ENCODE results near the gene ZNF8.
"Not testable (repeated sequence)": the region's sequence is repeated elsewhere in the genome, so short reads cannot be mapped to it uniquely, and the experiment has no call there.

ZNF8 gene

DNA sequence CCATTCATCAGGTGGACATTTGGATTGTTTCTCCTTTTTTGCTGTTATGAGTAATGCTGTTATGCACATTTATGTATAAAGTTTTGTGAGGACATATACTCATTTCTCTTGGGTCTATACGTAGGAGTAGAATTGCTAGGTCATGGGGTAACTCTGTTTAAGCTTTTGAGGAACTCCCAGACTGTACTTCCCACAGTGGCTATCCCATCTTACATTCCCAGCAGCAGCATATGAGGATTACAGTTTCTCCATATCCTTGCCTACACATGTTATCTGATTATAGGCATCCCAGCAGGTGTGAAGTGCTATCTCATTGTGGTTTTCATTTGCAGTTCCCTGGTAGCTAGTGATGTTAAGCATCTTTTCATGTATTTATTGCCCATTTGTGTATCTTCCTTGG is 53.9 kb downstream of the ZNF8 start:
- in situ Hi-C loops (cut with MboI; ENCODE audit: low sequenced_read_pairs) = no loop called here

DNA sequence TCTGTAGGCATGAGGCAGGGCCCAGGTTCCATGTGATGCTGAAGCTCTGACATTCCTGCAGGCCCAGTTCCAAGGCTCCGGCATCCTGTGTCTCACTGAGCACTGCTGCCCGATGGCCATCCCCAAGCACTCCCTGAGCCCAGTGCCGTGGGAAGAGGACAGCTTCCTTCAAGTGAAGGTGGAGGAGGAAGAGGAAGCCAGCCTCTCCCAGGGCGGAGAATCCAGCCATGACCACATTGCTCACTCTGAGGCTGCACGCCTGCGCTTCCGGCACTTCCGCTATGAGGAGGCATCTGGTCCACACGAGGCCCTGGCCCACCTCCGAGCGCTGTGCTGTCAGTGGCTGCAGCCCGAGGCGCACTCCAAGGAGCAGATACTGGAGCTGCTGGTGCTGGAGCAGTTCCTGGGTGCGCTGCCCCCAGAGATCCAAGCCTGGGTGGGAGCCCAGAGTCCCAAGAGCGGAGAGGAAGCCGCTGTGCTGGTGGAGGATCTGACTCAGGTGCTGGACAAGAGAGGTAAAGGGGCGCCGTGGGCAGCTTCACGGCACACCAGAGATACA is 56.0 kb downstream of the ZNF8 start:
- H3K9me3 ChIP-seq = no peaks in the 10 kb centered on the region
- H3K4me3 ChIP-seq = no peak overlapping the region
- H3K4me1 ChIP-seq = no peaks in the 10 kb centered on the region
- H3K27me3 ChIP-seq (ENCODE audit: low read depth) = no peaks in the 10 kb centered on the region
- no peak for DNase-seq (ENCODE audit: low spot score in 2 of 2)
- in situ Hi-C loops (cut with MboI; ENCODE audit: low sequenced_read_pairs) = no loop called here
- peaks cover 12% of the 10 kb centered on the region for H3K36me3 ChIP-seq (replicated peaks)

More for the DNA sequence above, 53.9 kb downstream of the ZNF8 start:
- Histone ChIP-seq H3K9me3 (no peaks in the 10 kb centered on the region), H3K36me3 (replicated peaks) (no peaks in the 10 kb centered on the region), H3K4me1 (peaks cover 6% of the 10 kb centered on the region; the same call in 1 of the 2 replicates), H3K4me3 (no peak overlapping the region), H3K27me3 (ENCODE audit: low read depth) (no peaks in the 10 kb centered on the region)
- DNase-seq (ENCODE audit: low spot score in 2 of 2) = no peak

DNA sequence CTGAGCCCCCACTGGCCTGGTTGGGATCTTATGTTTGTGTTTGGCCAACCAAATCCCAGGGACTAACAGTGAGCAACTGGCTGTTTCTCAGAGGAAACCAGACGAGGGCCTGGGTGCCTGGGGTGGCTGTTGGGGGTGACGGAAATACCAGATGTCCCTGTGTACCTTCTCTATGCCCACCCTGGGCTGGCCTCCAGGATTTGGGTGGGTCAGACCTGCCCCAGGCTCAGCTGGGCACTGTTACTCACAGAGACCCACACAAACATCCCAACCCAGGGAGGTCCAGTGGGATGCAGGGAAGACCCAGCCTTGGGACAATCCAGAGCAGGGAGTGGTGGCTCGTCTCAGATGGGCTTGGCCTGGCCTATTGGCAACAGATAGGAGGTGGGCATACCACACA is 56.9 kb downstream of the ZNF8 start:
- Histone ChIP-seq H3K27me3 (ENCODE audit: low read depth) (no peaks in the 10 kb centered on the region), H3K4me1 (no peaks in the 10 kb centered on the region), H3K36me3 (replicated peaks) (peaks cover 12% of the 10 kb centered on the region), H3K4me3 (no peak overlapping the region), H3K9me3 (no peaks in the 10 kb centered on the region)
- DNase-seq (ENCODE audit: low spot score in 2 of 2) = no peak
- in situ Hi-C loops (cut with MboI; ENCODE audit: low sequenced_read_pairs) = no loop called here

DNA sequence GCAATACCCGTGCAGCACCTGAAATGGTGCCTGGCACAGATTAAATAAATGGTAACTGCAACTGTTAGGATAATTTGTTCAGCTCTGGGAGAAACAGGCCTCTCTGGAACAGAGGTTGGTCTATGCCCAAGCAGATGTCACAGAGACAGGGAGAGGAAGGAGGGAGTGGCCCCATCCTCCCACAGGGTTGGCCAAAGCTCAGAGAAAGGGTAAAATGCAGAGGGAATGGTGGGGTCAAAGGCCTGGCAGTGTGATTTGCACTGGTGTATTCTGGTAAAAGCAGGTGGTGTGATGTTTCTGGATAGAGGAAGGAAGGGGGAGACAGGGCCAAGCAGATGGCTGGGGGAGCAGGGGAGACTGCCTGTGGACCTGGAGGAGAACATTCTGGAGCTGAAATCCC is 57.5 kb downstream of the ZNF8 start:
- Histone ChIP-seq H3K27me3 (ENCODE audit: low read depth) (no peaks in the 10 kb centered on the region), H3K4me3 (no peak overlapping the region), H3K9me3 (no peaks in the 10 kb centered on the region), H3K4me1 (no peaks in the 10 kb centered on the region), H3K36me3 (replicated peaks) (peaks cover 12% of the 10 kb centered on the region)
- no peak for DNase-seq (ENCODE audit: low spot score in 2 of 2)
- in situ Hi-C loops (cut with MboI; ENCODE audit: low sequenced_read_pairs) = no loop called here

DNA sequence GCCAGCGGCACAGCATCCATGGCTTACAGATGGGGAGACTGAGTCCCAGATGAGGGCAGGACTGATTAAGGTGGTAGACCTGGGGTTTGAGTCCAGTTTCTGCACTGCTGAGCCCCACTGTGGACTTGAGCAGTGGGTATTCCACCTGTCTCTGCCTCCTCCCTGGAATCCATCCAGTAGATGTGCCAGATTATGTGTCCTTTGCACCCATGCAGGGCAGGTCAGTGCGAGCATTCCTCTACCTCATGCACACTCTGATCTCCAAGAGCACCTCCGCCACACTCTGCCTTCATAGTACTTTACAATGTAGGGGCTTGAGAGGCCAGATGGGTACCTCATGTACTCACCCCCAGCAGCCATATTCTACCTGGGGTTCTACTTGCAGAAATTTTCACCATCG is 58.1 kb downstream of the ZNF8 start:
- in situ Hi-C loops (cut with MboI; ENCODE audit: low sequenced_read_pairs) = no loop called here
- H3K4me1 ChIP-seq = no peaks in the 10 kb centered on the region
- H3K9me3 ChIP-seq = no peaks in the 10 kb centered on the region
- no peaks in the 10 kb centered on the region for H3K27me3 ChIP-seq (ENCODE audit: low read depth)
- no peak for DNase-seq (ENCODE audit: low spot score in 2 of 2)
- peaks cover 12% of the 10 kb centered on the region for H3K36me3 ChIP-seq (replicated peaks)
- no peak overlapping the region for H3K4me3 ChIP-seq

DNA sequence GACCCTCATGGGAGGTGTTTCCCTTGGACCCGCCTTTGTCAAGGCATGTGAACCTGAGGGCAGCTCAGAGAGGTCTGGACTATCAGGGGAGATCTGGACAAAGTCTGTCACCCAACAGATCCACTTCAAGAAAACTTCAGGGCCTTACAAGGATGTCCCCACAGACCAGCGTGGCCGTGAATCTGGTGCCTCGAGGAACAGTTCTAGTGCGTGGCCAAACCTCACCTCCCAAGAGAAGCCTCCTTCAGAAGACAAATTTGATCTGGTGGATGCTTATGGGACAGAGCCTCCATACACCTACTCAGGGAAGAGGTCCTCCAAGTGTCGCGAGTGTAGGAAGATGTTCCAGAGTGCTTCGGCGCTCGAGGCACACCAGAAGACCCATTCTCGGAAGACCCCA is 59.6 kb downstream of the ZNF8 start:
- Histone ChIP-seq H3K4me3 (no peak overlapping the region), H3K36me3 (replicated peaks) (peaks cover 12% of the 10 kb centered on the region), H3K9me3 (no peaks in the 10 kb centered on the region), H3K4me1 (no peaks in the 10 kb centered on the region), H3K27me3 (ENCODE audit: low read depth) (no peaks in the 10 kb centered on the region)
- DNase-seq (ENCODE audit: low spot score in 2 of 2) = no peak
- in situ Hi-C loops (cut with MboI; ENCODE audit: low sequenced_read_pairs) = no loop called here

DNA sequence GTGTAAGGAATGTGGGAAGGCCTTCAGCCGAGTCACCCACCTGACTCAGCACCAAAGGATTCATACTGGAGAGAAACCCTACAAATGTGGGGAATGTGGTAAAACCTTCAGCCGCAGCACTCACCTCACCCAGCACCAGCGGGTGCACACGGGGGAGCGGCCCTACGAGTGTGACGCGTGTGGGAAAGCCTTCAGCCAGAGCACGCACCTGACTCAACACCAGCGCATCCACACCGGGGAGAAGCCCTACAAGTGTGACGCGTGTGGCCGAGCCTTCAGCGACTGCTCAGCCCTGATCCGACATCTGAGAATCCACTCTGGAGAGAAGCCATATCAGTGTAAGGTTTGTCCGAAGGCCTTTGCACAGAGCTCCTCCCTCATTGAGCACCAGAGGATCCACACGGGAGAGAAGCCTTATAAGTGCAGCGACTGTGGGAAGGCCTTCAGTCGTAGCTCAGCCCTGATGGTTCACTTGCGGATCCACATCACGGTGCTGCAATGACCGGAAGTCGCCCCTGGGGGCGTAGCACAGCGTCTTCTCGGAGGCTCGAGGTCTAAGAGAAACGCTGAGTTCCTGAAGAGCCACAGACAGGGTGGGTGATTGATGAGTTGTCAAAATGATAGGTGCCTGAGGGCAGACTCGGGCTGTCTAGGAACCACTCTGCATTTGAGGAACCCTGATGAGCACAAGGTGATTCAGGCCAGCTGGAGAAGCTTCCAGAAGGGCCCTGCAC is 60.2 kb downstream of the ZNF8 start:
- Histone ChIP-seq H3K36me3 (replicated peaks) (peaks cover 12% of the 10 kb centered on the region), H3K4me1 (no peaks in the 10 kb centered on the region), H3K27me3 (ENCODE audit: low read depth) (no peaks in the 10 kb centered on the region), H3K9me3 (no peaks in the 10 kb centered on the region), H3K4me3 (no peak overlapping the region)
- in situ Hi-C loops (cut with MboI; ENCODE audit: low sequenced_read_pairs) = no loop called here
- DNase-seq (ENCODE audit: low spot score in 2 of 2) = no peak

DNA sequence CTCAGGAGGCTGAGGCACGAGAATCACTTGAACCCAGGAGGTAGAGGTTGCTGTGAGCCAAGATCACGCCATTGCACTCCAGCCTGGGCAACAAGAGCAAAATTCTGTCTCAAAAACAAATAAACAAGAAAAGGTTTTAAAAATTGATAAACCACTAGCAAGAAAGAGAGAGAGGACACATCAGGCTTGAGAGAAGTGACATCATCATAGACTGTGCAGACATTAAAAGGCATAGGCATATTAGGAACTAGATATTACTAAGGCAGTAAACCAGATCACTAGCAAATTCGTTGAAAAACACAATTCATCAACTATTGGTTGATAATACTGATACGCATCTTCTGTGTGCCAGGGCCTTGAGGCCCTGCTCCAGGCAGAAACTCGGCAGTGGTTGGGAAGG is 66.8 kb downstream of the ZNF8 start:
- peaks cover 4% of the 10 kb centered on the region; the same call in 1 of the 2 replicates for H3K4me1 ChIP-seq
- H3K9me3 ChIP-seq = no peaks in the 10 kb centered on the region
- in situ Hi-C loops (cut with MboI; ENCODE audit: low sequenced_read_pairs) = no loop called here
- H3K36me3 ChIP-seq (replicated peaks) = no peaks in the 10 kb centered on the region; the same call in 1 of the 2 replicates
- no peaks in the 10 kb centered on the region for H3K27me3 ChIP-seq (ENCODE audit: low read depth)
- H3K4me3 ChIP-seq = no peak overlapping the region
- DNase-seq (ENCODE audit: low spot score in 2 of 2) = no peak

DNA sequence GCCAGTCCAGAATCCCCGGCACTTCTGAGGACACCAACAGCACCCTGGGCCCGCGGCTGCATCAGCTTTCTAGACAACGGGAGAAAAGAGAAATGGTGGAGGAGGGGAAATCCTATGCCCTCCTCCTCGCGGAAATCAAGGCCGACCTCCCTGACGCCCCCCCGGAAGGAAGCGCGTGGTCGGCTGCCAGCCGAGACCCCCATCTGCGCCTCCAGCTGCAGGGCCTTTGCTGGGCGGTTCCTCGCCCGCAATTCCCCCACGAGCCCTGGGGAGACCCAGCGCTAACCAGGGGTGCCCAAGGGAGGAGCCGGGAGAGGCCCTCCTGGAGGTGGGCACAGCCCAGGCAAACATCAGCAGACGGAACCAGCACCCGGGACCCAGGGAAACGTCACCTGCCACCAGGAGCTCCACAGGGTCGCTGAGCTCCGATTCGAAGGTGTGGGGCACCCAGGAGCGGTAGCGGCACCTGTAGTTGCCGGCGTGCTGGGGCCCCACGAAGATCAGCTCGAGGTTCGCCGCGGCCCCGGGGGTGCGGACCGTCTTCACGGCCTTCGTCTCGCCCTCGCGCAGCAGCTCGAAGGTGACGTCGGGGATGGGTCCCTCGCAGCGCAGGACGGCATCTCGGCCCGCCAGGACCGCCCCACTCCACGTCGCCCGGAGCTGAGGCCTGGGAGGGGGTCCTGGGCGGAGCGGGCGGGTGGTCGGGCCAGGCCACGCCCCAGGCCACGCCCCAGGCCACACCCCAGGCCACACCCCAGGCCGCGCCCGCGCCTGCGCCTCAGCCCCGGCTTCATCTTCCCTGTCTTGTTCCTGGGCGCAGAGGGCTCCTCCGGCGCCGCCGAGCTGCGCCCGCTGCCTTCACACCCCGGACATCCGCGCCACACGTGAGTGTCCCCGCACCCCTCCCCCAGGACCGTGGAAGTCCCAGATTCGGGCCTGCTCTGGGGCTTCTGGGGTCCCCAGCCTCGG is 68.5 kb downstream of the ZNF8 start:
- Histone ChIP-seq H3K9me3 (no peaks in the 10 kb centered on the region), H3K4me3 (peak overlapping the region; percentile 78), H3K4me1 (peaks cover 4% of the 10 kb centered on the region; the same call in 1 of the 2 replicates), H3K36me3 (replicated peaks) (no peaks in the 10 kb centered on the region), H3K27me3 (ENCODE audit: low read depth) (no peaks in the 10 kb centered on the region)
- DNase-seq (ENCODE audit: low spot score in 2 of 2) = peak; percentile 55 to 84
- in situ Hi-C loops (cut with MboI; ENCODE audit: low sequenced_read_pairs) = no loop called here

DNA sequence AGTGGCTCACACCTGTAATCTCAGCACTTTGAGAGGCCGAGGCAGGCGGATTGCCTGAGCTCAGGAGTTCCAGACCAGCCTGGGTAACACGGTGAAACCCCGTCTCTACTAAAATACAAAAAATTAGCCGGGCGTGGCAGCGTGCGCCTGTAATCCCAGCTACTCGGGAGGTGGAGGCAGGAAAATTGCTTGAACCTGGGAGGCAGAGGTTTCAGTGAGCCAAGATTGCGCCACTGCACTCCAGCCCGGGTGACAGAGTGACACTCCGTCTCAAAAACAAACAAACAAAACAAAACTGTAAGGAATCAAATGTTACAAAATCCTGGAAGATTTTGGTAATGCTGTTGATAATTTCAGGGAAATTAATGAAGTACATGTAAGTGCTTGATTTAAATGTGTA is 69.3 kb downstream of the ZNF8 start:
- H3K9me3 ChIP-seq; H3K36me3 ChIP-seq (replicated peaks); H3K4me1 ChIP-seq; DNase-seq (ENCODE audit: low spot score in 2 of 2); in situ Hi-C loops (cut with MboI; ENCODE audit: low sequenced_read_pairs); H3K27me3 ChIP-seq (ENCODE audit: low read depth): not testable (repeated sequence)
- H3K4me3 ChIP-seq = peak overlapping the region; percentile 78

DNA sequence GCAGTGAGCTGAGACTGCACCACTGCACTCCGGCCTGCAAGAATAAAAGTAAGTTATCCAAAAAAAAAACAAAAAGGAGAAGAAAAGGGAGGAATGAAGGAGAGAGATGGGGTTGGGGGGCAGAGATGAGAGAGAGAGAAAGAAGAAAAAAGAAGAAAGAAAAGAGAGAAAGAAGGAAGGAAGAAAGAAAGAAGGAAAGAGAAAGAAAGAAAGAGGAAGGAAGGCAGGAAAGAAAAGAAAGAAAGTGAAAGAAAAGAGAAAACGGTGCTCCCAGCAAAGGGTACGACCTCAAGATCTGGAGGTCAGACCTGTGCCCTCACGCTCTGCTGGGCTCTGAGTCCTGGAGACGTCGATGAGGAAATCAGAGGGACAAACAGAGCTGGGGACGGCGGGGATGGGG is 70.8 kb downstream of the ZNF8 start:
- Histone ChIP-seq H3K4me3 (no peak overlapping the region), H3K4me1 (peaks cover 4% of the 10 kb centered on the region; the same call in 1 of the 2 replicates), H3K36me3 (replicated peaks) (no peaks in the 10 kb centered on the region), H3K27me3 (ENCODE audit: low read depth) (no peaks in the 10 kb centered on the region), H3K9me3 (no peaks in the 10 kb centered on the region)
- in situ Hi-C loops (cut with MboI; ENCODE audit: low sequenced_read_pairs) = no loop called here
- DNase-seq (ENCODE audit: low spot score in 2 of 2) = no peak

DNA sequence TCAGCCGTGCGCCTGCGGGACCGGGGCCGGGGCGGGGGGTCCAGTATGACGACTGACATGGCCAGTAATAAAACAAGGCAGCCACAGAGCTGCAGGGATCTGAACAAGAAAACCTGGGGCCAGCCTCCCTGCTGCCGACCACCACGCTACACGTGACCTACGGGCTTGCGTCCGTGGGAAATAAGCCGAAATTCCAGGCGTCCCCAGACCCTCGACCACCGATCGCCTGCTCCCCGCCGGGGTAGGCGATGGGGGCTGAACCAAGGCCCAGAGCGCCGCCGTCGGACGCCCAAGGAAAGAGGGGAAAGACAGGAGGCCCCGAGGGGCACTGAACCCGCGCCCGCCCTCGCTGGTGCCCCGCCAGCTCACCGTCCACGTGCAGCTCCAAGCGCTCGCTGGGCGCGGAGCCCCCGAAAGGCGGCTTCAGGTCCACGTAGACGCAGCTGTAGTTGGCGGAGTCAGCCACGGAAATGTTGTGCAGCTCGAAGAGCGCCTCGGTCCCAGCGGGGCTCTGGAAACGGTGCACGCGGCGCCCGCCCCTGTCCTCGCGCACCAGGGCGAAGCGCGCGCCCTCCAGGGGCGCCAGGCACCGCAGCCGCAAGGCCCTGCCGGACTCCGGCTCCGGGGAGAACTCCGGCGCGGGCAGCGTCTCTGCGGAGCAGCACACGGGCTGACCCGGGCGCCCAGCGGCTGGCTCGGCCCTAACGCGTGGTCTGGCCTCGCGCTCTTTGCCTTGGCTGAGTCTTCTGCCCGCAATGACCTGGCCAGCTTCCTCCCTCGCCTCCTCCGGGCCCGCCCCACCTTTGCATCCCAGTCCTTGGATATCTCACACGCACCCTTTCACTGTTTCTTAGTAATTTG is 71.5 kb downstream of the ZNF8 start:
- in situ Hi-C loops (cut with MboI; ENCODE audit: low sequenced_read_pairs) = no loop called here
- Histone ChIP-seq H3K4me3 (no peak overlapping the region), H3K9me3 (no peaks in the 10 kb centered on the region), H3K36me3 (replicated peaks) (no peaks in the 10 kb centered on the region), H3K27me3 (ENCODE audit: low read depth) (no peaks in the 10 kb centered on the region), H3K4me1 (peaks cover 4% of the 10 kb centered on the region; the same call in 1 of the 2 replicates)
- DNase-seq (ENCODE audit: low spot score in 2 of 2) = no peak

DNA sequence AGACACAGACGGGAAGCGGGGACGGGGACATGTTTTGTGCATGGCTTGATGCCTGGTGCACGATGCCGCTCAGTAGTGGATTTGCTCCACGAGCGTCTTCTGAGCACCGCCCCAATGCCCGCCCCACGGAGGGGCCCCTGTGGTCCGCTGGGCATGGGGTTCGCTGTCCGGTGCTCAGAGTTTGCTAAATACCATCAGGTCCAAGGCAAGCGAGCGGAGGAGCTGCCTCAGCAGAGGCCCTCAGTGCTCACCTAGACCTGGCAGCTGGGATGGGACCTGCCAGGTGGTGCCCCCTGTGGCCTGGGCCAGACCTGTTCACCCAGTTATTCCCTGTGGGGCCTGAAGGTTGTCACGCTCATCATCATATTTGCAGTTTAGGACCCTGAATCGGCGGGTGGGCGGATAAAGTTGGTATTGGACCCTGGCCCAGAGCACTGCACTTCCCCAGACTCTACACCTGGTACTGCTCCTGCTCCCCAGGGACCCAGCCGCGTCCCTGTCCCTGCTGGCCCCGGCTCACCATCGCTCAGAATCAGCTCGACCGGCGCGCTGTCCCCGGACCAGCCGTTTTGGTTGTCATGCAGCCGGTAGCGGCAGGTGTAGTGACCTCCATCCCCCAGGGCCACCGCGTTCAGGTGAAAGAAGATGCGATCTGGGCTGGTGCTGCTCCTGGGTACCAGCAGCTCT is 72.3 kb downstream of the ZNF8 start:
- no peak overlapping the region for H3K4me3 ChIP-seq
- in situ Hi-C loops (cut with MboI; ENCODE audit: low sequenced_read_pairs) = no loop called here

More for the DNA sequence above, 72.3 kb downstream of the ZNF8 start:
- Histone ChIP-seq H3K4me1 (peaks cover 4% of the 10 kb centered on the region; the same call in 1 of the 2 replicates), H3K36me3 (replicated peaks) (no peaks in the 10 kb centered on the region), H3K9me3 (no peaks in the 10 kb centered on the region), H3K27me3 (ENCODE audit: low read depth) (no peaks in the 10 kb centered on the region)
- no peak for DNase-seq (ENCODE audit: low spot score in 2 of 2)
